Measurements from ENCODE around the gene CDH5.
A peak's percentile ranks its signal among the peaks of the same experiment; 100 is the strongest.

CDH5 gene

GRCh38 chr16:66337463-66338188 lies 28.9 kb upstream of the CDH5 start:
- 95% methylated on average over 8 of the region's 9 CpGs for WGBS (ENCODE audit: insufficient coverage)
- ChIA-PET CTCF (interaction anchor here (1.4 to 9.9 kb wide), 3 partner anchors 9 to 19 kb away, joined by 3 to 88 read pairs (median 7); no protein-coding TSS in a partner anchor), POLR2A (no interaction called here)
- Histone ChIP-seq H3K27ac (ENCODE audit: insufficient read depth in 1 of 2, low read depth in 1 of 2, low read length in 2 of 2, poor library complexity in 1 of 2, severe bottlenecking in 2 of 2) (no peak overlapping the region), H3K4me3 (ENCODE audit: control insufficient read depth in 1 of 7, extremely low read depth in 1 of 7, insufficient read depth in 4 of 7, low read depth in 2 of 7, low read length in 6 of 7) (no peak overlapping the region), H3K4me1 (ENCODE audit: control extremely low read depth in 1 of 4, control insufficient read depth in 4 of 4, insufficient read depth in 4 of 4, low read length in 3 of 4) (no peaks in the 10 kb centered on the region), H3K27me3 (replicated peaks in 2 of 5; ENCODE audit: control insufficient read depth in 4 of 5, insufficient read depth in 5 of 5, low read length in 4 of 5) (peaks cover 0 to 4% (median 0%) of the 10 kb centered on the region in 5 experiments), H3K36me3 (ENCODE audit: control insufficient read depth in 4 of 4, insufficient read depth in 4 of 4, low read length in 3 of 4) (no peaks in the 10 kb centered on the region), H3K9me3 (ENCODE audit: control extremely low read depth in 1 of 5, control insufficient read depth in 4 of 5, insufficient read depth in 2 of 5, low read depth in 1 of 5, low read length in 4 of 5) (peaks cover 0 to 6% (median 2%) of the 10 kb centered on the region in 5 experiments)
- no peak for DNase-seq

GRCh38 chr16:66342294-66342900 lies 24.1 kb upstream of the CDH5 start:
- peaks cover 0 to 2% (median 1%) of the 10 kb centered on the region in 5 experiments for H3K9me3 ChIP-seq (ENCODE audit: control extremely low read depth in 1 of 5, control insufficient read depth in 4 of 5, insufficient read depth in 2 of 5, low read depth in 1 of 5, low read length in 4 of 5)
- ChIA-PET CTCF (interaction anchor here (0.7 to 9.9 kb wide), 13 partner anchors 10 to 247 kb away, joined by 3 to 88 read pairs (median 4); partner anchors contain the start of gene CDH5), POLR2A (no interaction called here)

GRCh38 chr16:66344533-66345145 lies 21.9 kb upstream of the CDH5 start:
- ChIA-PET CTCF (interaction anchor here (1.1 to 9.9 kb wide), 10 partner anchors 9 to 132 kb away, joined by 3 to 88 read pairs (median 6); no protein-coding TSS in a partner anchor), POLR2A (no interaction called here)
- WGBS (ENCODE audit: insufficient coverage) = 86% methylated on average over 10 of the region's 14 CpGs
- Histone ChIP-seq H3K4me1 (ENCODE audit: control extremely low read depth in 1 of 4, control insufficient read depth in 4 of 4, insufficient read depth in 4 of 4, low read length in 3 of 4) (no peaks in the 10 kb centered on the region), H3K27me3 (replicated peaks in 2 of 5; ENCODE audit: control insufficient read depth in 4 of 5, insufficient read depth in 5 of 5, low read length in 4 of 5) (peaks cover 0 to 6% (median 0%) of the 10 kb centered on the region in 5 experiments), H3K36me3 (ENCODE audit: control insufficient read depth in 4 of 4, insufficient read depth in 4 of 4, low read length in 3 of 4) (no peaks in the 10 kb centered on the region), H3K9me3 (ENCODE audit: control extremely low read depth in 1 of 5, control insufficient read depth in 4 of 5, insufficient read depth in 2 of 5, low read depth in 1 of 5, low read length in 4 of 5) (no peaks in the 10 kb centered on the region), H3K27ac (ENCODE audit: insufficient read depth in 1 of 2, low read depth in 1 of 2, low read length in 2 of 2, poor library complexity in 1 of 2, severe bottlenecking in 2 of 2) (no peak overlapping the region), H3K4me3 (ENCODE audit: control insufficient read depth in 1 of 7, extremely low read depth in 1 of 7, insufficient read depth in 4 of 7, low read depth in 2 of 7, low read length in 6 of 7) (no peak overlapping the region)
- peak; percentile 40 to 71 (median 65) for DNase-seq

More at GRCh38 chr16:66342294-66342900, 24.1 kb upstream of the CDH5 start:
- Histone ChIP-seq H3K4me1 (ENCODE audit: control extremely low read depth in 1 of 4, control insufficient read depth in 4 of 4, insufficient read depth in 4 of 4, low read length in 3 of 4) (no peaks in the 10 kb centered on the region), H3K27me3 (replicated peaks in 2 of 5; ENCODE audit: control insufficient read depth in 4 of 5, insufficient read depth in 5 of 5, low read length in 4 of 5) (peaks cover 0 to 6% (median 0%) of the 10 kb centered on the region in 5 experiments), H3K36me3 (ENCODE audit: control insufficient read depth in 4 of 4, insufficient read depth in 4 of 4, low read length in 3 of 4) (no peaks in the 10 kb centered on the region), H3K4me3 (ENCODE audit: control insufficient read depth in 1 of 7, extremely low read depth in 1 of 7, insufficient read depth in 4 of 7, low read depth in 2 of 7, low read length in 6 of 7) (no peak overlapping the region), H3K27ac (ENCODE audit: insufficient read depth in 1 of 2, low read depth in 1 of 2, low read length in 2 of 2, poor library complexity in 1 of 2, severe bottlenecking in 2 of 2) (no peak overlapping the region)
- 67% methylated on average over 7 of the region's 9 CpGs for WGBS (ENCODE audit: insufficient coverage)
- no peak for DNase-seq

- Histone ChIP-seq H3K4me3 (ENCODE audit: control insufficient read depth in 1 of 7, extremely low read depth in 1 of 7, insufficient read depth in 4 of 7, low read depth in 2 of 7, low read length in 6 of 7) (no peak overlapping the region), H3K36me3 (ENCODE audit: control insufficient read depth in 4 of 4, insufficient read depth in 4 of 4, low read length in 3 of 4) (no peaks in the 10 kb centered on the region), H3K27me3 (replicated peaks in 2 of 5; ENCODE audit: control insufficient read depth in 4 of 5, insufficient read depth in 5 of 5, low read length in 4 of 5) (peaks cover 0 to 6% (median 0%) of the 10 kb centered on the region in 5 experiments), H3K27ac (ENCODE audit: insufficient read depth in 1 of 2, low read depth in 1 of 2, low read length in 2 of 2, poor library complexity in 1 of 2, severe bottlenecking in 2 of 2) (no peak overlapping the region), H3K9me3 (ENCODE audit: control extremely low read depth in 1 of 5, control insufficient read depth in 4 of 5, insufficient read depth in 2 of 5, low read depth in 1 of 5, low read length in 4 of 5) (no peaks in the 10 kb centered on the region), H3K4me1 (ENCODE audit: control extremely low read depth in 1 of 4, control insufficient read depth in 4 of 4, insufficient read depth in 4 of 4, low read length in 3 of 4) (no peaks in the 10 kb centered on the region)
- WGBS (ENCODE audit: insufficient coverage) = no CpG with 5 or more reads among the region's 2 CpGs
- POLR2A ChIA-PET = no interaction called here
- DNase-seq = no peak
- CTCF ChIA-PET = interaction anchor here (1.5 to 9.9 kb wide), 2 partner anchors 8 to 10 kb away, joined by 7 to 88 read pairs; no protein-coding TSS in a partner anchor
These were observed 20.3 kb upstream of the CDH5 start for GRCh38 chr16:66346221-66346620.

GRCh38 chr16:66352304-66352703 lies 14.2 kb upstream of the CDH5 start:
- Histone ChIP-seq H3K9me3 (ENCODE audit: control extremely low read depth in 1 of 5, control insufficient read depth in 4 of 5, insufficient read depth in 2 of 5, low read depth in 1 of 5, low read length in 4 of 5) (no peaks in the 10 kb centered on the region), H3K4me1 (ENCODE audit: control extremely low read depth in 1 of 4, control insufficient read depth in 4 of 4, insufficient read depth in 4 of 4, low read length in 3 of 4) (peaks cover 0 to 6% (median 0%) of the 10 kb centered on the region in 4 experiments), H3K27me3 (replicated peaks in 2 of 5; ENCODE audit: control insufficient read depth in 4 of 5, insufficient read depth in 5 of 5, low read length in 4 of 5) (peaks cover 0 to 6% (median 0%) of the 10 kb centered on the region in 5 experiments), H3K27ac (ENCODE audit: insufficient read depth in 1 of 2, low read depth in 1 of 2, low read length in 2 of 2, poor library complexity in 1 of 2, severe bottlenecking in 2 of 2) (no peak overlapping the region), H3K4me3 (ENCODE audit: control insufficient read depth in 1 of 7, extremely low read depth in 1 of 7, insufficient read depth in 4 of 7, low read depth in 2 of 7, low read length in 6 of 7) (no peak overlapping the region), H3K36me3 (ENCODE audit: control insufficient read depth in 4 of 4, insufficient read depth in 4 of 4, low read length in 3 of 4) (no peaks in the 10 kb centered on the region)
- no peak for DNase-seq
- POLR2A ChIA-PET = no interaction called here
- 100% methylated on average over 1 of the region's 2 CpGs for WGBS (ENCODE audit: insufficient coverage)
- CTCF ChIA-PET = interaction anchor here (1.7 to 8.2 kb wide), 2 partner anchors 10 to 16 kb away, joined by 4 to 88 read pairs; no protein-coding TSS in a partner anchor

GRCh38 chr16:66353055-66353454 lies 13.4 kb upstream of the CDH5 start:
- 100% methylated on average over 4 of the region's 5 CpGs for WGBS (ENCODE audit: insufficient coverage)
- peaks cover 0 to 6% (median 0%) of the 10 kb centered on the region in 4 experiments for H3K4me1 ChIP-seq (ENCODE audit: control extremely low read depth in 1 of 4, control insufficient read depth in 4 of 4, insufficient read depth in 4 of 4, low read length in 3 of 4)
- POLR2A ChIA-PET = no interaction called here
- CTCF ChIA-PET = interaction anchor here (8.2 kb wide), 1 partner anchor 11 kb away, joined by 88 read pairs; no protein-coding TSS in a partner anchor
- no peak overlapping the region for H3K27ac ChIP-seq (ENCODE audit: insufficient read depth in 1 of 2, low read depth in 1 of 2, low read length in 2 of 2, poor library complexity in 1 of 2, severe bottlenecking in 2 of 2)
- no peaks in the 10 kb centered on the region for H3K9me3 ChIP-seq (ENCODE audit: control extremely low read depth in 1 of 5, control insufficient read depth in 4 of 5, insufficient read depth in 2 of 5, low read depth in 1 of 5, low read length in 4 of 5)
- H3K27me3 ChIP-seq (replicated peaks in 2 of 5; ENCODE audit: control insufficient read depth in 4 of 5, insufficient read depth in 5 of 5, low read length in 4 of 5) = peaks cover 0 to 6% (median 0%) of the 10 kb centered on the region in 5 experiments
- H3K36me3 ChIP-seq (ENCODE audit: control insufficient read depth in 4 of 4, insufficient read depth in 4 of 4, low read length in 3 of 4) = no peaks in the 10 kb centered on the region
- no peak for DNase-seq
- H3K4me3 ChIP-seq (ENCODE audit: control insufficient read depth in 1 of 7, extremely low read depth in 1 of 7, insufficient read depth in 4 of 7, low read depth in 2 of 7, low read length in 6 of 7) = no peak overlapping the region
